HPDE6-E6E7 (cell line): ENCODE data around the gene SETDB2.

ENCODE experiments used
- DNase-seq: peaks from one replicate; pipeline ENCODE4 v3.0.0; 2011; ENCODE audit warnings: missing footprints; ENCODE audit errors: extremely low spot score

The SETDB2 gene

DNA sequence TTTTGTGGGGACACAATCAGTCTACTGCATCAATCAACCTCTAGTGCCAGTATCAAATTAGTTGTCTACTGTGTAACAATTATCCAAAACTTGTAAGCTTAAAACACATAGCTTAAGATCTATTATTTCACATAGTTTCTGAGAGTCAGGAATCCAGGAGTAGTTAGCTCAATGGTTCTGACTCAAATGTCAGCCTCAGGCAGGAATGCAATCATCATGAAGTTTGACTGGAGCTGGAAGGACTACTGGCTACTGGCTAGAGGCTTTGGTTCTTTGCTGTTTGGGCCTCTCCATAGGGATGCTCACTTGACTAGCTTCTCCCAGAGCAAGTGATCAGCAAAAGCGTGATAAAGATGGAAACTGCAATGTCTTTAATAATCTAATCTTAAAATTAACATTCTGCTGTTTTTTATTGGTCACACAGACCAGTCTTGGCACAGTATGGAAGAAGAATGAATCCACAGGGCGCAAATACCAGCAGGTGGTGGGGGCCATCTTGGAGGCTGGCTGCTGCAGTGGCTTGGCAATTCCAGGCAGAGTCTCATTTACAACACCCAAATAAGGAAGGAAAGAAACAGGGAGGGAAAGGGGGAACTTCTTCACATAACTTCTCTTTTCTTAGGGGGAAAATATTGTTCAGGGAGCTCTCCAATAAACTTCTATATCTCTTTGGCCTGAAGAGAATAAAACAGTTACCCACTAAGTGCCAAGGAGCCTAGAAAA, 15.9 kb upstream of the SETDB2 start:
- no peak for DNase-seq

DNA sequence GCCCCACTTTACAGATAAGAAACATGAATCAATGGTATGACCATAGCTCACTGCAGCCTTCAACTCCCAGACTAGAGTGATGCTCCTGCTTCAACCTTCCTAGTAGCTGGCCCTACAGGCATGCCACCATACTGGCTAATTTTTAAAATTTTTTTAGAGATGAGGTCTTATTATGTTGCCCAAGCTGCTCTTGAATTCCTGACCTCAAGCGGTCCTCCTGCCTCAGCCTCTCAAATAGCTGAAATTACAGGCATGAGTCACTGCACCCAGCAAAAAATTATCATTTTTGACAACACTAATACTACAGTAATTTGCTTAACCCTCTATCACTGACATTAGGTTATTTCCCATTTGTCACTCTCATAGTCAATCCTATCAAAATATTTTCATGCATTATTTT, 15.0 kb upstream of the SETDB2 start:
- no peak for DNase-seq

DNA sequence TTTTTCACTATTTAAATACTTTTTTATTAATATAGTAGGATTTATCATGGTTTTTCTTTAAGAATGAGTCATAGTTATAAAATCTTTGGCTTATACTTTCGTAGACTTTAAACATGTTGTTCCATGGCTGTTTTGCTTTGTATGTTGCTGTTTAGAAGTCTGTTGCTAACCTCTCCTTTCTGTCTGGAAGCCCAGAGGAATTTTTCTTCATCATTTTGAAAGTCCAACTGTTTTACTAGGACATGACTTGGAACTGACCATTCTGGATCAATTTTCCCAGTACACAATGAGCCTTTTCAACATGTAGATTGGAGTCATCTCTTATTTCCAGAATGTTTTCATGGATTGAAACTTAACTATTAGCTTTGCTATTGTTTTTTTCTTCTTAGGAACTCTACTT, 8.1 kb upstream of the SETDB2 start:
- no peak for DNase-seq

DNA sequence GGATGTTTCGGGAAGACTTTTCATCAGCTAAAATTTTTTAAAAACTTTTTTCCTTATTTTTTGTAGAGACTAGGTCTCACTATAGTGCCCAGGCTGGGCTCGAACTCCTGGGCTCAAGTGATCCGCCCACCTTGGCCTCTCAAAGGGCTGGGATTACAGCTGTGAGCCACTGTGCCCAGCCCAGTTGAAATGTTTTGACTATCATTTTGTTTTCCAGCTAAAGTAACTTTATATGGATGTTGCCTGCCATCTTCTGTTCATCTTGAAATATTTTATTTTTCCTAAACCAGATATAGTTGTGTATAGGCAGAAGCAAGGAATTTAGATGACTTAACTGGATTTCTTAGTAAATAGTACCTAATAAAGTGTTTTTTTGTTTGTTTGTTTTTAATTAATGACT, 7.2 kb upstream of the SETDB2 start:
- DNase-seq: no peak

DNA sequence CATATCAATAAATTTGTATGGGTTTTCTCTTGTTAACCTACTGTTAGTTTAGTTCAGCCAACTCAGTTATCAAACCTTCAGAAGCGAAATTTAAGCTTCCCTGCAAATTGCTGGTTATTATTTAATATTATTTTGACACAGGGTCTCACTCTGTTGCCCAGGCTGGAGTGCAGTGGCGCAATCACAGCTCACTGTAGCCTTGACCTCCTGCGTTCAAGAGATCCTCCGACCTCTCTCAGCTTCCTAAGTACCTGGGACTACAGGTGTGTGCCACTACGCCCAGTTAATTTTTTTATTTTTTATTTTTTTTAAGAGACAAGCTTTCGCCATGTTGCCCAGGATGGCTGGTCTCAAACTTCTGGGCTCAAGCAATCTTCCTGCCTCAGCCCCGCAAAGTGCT, 6.4 kb upstream of the SETDB2 start:
- DNase-seq: no peak

DNA sequence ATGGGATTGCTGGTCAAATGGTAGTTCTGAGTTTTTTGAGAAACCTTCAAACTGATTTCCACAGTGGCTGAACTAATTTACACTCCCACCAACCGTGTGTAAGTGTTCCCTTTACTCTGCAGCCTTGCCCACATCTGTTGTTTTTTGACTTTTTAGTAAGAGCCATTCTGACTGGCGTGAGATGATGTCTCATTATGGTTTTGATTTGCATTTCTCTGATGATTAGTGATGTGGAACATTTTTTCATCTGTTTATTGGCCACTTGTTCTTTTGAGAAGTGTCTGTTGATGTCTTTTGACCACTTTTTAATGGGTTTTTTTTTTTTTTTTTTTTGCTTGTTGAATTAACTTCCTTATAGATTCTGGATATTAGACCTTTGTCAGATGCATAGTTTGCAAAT, 4.5 kb upstream of the SETDB2 start:
- no peak for DNase-seq

DNA sequence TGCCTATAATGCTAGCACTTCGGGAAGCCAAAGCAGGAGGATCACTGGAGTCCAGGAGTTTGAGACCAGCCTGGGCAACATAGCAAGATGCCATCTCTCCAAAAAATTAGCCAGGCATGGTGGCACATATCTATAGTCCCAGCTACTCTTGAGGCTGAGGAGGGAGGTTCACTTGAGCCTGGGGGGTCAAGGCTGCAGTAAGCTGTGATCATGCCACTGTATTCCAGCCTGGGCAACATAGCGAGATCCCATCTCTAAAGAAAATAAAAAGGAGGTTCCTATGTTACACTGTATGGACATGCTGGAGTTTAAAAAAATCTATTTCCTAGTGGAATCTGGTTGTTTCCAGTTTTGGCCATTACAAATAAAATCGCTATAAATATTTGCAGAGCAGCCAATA, 2.8 kb upstream of the SETDB2 start:
- DNase-seq: no peak

DNA sequence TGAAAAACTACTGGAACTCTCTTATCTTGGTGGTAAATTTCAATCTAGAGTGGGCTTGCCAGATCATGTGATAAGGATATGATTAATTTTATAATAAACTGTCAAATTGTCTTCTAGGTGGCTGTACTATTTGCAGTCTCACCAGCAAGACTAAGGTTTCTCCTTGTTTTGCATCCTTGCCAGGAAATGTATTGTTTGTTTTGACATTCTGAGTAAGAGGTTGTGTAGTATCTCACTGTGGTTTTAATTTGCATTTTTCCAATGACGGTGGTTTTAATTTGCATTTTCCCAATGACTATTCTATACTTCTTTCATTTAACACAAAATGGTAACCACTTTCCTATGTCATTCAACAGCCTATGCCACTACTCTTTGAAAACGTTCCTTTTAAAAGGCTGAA, 2.2 kb upstream of the SETDB2 start:
- DNase-seq: no peak

DNA sequence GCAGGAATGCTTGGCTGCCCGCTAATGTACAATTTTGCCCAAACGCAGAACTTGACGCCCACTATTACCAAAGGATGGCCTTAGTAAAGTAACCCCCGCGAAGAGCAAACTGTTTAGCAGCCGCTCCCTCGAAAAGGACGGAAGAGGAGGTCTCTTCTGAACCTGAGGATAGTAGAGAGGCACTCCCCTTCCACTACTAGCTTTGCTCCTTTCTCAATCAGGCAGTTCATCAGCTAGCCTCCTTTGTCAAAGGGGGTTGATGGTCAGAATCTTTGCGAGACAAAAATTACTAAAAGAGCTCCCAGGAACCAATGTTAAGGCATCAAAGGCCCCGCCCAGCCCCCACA, 744 bp upstream of the SETDB2 start:
- DNase-seq: peak; percentile 0

DNA sequence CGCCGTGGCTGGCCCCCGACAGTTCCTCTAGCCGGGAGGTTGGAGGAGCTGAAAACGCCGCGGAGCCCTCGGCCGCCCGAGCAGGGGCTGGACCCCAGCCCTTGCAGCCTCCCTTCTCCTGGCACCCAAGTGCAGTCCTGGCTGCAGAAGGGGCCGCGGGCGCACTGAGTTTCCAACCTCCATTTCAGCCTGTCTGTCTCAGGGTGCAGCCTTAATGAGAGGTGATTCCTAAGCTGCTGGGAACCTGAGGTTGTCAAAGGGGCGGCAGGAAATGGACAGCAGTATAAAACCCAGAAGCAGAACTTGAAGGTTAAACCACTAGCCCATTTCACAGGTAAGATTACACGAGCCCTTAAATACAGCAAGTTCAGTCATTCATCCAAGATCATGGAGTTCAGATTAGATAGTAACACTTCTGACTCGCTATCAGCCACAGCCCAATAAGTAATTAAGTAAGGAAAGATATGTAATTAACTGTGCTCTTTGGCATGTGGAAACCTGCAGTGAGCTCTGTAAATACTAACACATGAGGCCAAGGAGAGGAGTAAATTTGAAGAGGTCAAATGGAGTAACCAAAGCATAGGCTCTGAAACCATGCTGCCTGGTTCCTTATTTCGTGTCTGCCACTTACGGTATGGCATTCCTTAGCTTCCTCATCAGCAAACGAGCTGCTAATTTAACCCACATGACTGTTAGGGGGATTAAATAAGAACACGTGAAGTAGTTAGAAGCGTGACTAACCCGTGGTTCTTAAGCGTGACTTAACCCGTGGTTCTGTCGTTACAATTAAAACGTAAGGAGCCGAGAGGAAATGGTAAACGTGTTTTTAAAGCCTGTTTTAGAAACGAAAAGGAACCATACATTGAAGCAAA, 686 bp downstream of the SETDB2 start:
- DNase-seq: peak; percentile 0

DNA sequence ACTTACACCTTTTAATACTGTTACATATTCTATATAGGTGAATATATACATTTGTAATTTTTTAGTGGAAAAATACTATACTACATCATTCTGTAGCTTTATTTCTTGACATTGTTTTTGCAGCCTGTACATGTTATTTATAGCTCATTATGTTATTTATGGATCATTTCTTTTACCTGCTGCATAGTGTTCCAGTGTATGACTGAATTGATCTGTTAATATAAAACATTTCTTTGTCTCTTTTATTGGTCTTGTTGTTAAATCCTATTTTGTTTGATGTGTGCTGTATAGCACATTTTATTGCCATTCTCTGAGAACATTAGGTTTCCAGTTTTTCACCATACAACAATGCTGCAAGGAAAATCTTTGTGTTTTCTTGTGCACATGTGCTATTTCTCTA, 2.4 kb downstream of the SETDB2 start:
- no peak for DNase-seq

DNA sequence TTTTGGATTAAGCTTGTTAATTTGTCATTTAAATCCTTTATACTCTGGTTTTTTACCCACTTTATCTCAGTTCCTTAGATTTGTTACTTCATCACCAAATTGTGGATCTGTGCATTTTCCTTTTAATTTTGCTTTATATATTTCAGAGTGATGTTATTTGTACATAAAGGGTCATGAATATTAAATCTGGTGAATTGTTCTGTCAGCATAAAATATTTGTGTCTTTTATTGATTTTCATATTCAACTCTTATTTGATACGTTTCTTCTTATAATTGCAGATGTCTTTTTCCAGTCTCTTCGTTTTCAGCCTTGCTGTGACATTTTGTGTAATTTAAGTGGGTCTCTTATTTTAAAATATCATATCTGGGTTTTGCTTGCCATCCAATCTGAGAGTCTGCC, 4.7 kb downstream of the SETDB2 start:
- no peak for DNase-seq

DNA sequence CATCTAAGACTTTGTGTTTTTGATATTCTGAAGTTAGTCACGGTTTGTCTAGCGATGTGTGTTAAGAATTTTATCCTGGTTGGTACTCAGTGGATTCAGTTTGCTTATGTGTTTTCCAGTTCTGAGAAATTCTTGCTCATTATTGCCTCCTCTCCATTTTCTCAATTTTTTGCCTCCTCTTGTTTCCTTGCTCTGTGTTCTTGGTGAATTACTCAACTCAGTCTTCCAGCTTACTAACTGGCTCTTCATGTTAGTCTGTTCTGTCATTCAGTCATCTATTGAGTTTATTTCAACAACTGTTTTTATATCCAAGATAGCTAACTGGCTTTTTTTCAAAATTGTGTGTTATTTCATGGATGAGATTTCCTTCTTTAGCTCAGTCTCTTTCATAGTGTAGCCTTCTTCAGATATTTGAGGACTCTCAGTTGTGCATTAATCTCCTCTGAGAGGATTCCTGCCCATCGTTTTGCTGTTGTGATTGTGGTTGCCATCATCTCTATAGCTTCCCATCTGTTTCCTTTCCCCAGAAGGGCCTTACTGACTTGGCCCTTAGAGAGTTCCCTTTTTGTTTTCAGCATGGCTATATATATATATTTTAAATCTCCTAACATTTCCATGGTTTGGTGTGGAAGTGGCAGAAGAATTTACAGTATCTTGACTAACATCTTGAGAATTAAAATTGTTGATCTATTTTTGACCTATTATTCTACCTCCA, 6.2 kb downstream of the SETDB2 start:
- DNase-seq: no peak

DNA sequence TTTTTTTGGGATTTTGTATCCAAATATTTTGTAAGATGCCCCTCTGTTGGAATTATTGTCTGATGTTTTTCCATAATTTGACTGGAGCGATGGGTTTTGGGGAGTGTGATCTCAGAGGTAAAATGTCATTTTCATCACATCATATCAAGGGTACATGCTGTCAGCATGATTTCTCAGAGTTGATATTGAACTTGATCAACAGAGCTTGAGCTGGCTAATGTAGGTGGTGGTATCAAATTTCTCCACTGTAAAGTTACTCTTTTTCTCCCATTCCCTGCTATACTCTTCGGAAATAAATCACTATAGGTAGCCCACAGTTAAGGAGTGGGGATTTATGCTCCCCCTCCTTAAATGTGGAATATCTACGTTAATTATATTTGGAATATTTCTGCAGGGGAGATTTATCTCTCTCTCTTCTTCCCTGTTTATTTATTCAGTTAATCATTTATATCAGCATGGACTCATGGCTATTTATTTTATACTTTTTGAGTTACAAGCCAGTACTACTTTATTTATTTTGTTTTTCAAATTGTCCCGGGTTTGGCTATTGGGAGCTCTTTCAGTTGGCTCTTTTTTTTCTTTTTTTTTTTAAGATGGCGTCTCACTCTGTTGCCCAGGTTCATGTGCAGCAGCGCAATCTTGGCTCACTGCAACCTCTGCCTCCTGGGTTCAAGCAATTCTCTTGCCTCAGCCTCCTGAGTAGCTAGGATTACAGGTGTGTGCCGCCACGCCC, 8.8 kb downstream of the SETDB2 start:
- DNase-seq: no peak

DNA sequence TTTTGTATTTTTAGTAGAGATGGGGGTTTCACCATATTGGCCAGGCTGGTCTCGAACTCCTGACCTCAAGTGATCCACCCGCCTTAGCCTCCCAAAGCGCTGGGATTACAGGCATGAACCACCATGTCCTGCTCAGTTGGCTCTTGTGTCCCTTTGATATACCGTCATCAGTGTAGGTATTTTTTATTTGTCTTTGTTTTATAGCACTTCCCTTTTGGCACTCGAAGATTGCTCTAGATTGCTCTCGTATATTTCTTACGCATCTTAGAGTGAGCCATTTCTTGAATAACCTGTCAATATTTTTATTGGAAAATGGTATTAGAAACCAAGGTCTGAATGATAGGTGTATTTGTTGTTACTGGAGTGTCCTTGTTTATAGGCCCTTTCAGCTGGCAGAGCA, 9.4 kb downstream of the SETDB2 start:
- DNase-seq: no peak

DNA sequence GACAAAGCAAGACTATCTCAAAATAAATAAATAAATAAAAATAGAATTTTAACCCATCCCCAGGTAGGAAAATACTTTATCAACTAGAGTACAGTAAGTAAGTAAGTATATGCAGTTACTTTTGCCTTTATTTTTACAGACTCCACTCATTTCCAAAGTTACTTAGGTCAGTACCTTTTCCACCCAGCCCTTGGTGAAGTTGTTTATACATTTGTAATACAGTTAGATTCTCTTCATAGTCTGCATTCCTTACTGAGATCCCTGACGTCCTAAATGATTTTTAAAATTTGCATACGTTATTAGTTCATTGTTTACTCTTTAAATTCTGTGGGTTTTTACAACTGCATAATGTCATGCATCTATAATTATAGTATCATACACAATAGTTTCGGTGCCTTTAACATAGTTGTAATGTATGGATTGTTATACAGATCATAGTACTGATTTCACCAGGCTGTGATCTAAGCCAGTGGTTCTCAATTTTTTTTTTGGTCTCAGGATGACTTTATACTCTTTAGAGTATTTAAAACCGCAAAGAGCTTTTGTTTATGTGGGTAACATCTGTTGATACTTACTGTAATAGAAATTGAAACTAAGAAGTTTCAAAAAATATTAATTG, 10.4 kb downstream of the SETDB2 start:
- no peak for DNase-seq

DNA sequence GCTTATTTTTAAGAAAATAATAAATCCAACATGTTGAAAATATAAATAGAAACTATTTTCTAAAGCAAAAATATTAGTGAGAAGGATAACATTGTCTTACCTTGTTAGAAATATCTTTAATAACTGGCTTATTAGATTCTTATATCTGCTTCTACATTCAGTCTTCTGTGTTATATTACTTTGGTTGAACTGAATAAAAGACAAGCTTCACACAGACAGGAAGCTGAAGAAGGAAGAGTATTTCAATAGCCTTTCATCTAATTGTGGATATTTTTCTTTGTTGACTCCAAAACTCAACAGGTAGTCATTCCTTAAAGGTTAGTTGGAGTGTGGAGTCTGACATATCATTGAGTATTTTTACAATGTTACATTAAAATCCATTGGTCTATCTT, 10.9 kb downstream of the SETDB2 start:
- DNase-seq: no peak

DNA sequence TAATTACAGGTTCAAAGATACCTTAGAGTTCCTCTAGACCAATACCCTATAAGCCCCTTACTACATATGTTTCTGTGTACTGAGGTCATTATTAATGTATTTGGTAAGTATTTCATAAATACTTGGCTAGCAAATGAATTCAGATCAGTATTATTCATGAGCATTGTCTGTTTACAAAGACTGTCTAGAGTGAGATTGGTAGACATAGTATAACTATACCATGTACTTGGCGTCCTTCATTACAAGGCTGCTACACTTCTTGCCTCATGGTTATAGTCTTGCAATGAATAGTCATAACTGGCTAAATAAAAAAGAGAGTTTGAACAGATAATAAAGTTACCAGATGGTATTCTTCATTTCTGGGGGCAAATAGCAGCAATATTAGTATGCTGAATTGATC, 12.1 kb downstream of the SETDB2 start:
- no peak for DNase-seq

DNA sequence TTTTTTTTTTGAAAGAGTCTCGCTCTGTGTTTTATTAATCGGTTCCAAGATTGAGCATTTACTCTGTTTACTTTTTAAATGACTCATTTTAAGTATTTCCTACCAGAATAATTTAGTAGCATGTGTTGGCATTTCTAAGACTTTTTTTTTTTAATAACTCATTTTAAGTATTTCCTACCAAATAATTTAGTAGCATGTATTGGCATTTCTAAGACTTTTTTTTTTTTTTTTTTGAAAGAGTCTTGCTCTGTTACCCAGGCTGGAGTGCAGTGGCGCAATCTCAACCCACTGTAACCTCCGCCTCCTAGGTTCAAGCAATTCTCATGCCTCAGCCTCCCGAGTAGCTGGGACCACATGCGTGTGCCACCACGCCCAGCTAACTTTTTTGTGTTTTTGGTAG, 13.1 kb downstream of the SETDB2 start:
- no peak for DNase-seq

DNA sequence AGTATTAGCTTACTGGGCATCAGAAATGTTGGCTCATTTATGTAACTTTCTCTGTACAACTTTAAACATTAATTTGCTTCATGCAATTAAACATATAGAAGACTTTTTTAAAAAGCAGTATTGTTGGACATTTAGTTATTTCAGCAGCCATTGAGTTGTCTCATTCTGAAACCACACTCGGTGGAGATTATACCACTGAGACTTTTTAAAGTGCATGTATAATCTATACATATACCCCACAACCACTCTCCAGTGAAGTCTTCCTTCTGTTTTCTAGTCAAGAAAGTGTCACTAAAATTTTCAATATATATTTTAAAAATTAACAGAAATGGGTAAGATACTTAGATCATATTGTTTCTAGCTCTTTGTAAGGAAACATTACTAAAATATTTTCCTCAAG, 15.5 kb downstream of the SETDB2 start:
- DNase-seq: no peak

DNA sequence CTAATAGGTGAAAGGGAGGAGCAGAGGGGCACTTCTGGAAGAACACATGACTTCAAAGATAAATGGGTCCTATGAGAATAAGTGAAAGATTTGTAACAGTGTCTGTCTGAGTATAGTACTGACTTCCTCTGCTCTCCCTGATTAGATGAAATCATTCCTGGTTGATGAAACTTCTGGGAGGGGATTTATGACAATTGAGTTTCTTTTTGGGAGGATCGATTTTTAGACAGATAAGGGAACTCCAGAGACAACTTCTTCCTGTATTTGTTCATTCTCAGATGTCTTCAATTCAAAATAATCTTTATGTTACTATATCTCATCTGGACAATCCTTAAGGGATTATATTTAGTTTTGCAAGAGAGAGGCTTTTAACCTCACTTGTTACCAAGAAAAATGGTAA, 20.0 kb downstream of the SETDB2 start:
- DNase-seq: no peak
